Adrenal gland (tissue), 5 donors: ENCODE results near the gene FLYWCH2.
"Not testable (repeated sequence)": the region's sequence is repeated elsewhere in the genome, so short reads cannot be mapped to it uniquely, and the experiment has no call there.

Experiments
- CTCF ChIP-seq, 6 experiments: fragments of 450-650 bp in 4 of 6; fragments of 200-600 bp in 2 of 6; sonication (generic) in 1 of 6; IDR thresholded peaks; 1 replicate in 5 of 6; 2 replicates in 1 of 6; pipeline versions ENCODE4 v1.5.1 to v1.8.0; 2016 to 2021; ENCODE audit warnings: antibody characterized with exemption in 6 of 6, mild to moderate bottlenecking in 2 of 6, moderate library complexity in 1 of 6
- POLR2A ChIP-seq, 2 donors: fragments of 450-650 bp; IDR thresholded peaks; one replicate each; pipeline ENCODE4 v1.6.1; 2017; ENCODE audit warnings: antibody characterized with exemption in 2 of 2, mild to moderate bottlenecking in 2 of 2, moderate library complexity in 1 of 2
- donor health status: DM: no; HTN: no; CAD: no.

GRCh38 chr16:2943716-2944115, 60.7 kb downstream of the FLYWCH2 start:
- not testable (repeated sequence) for TF ChIP-seq CTCF, POLR2A (IDR thresholded peaks at IDR 0.05)
